Activated CD4-positive, alpha-beta T cell treated with anti-CD3 and anti-CD28 coated beads, Interleukin-2, amount 10 ng/mL, durations not matched to agents 7 days and 5 days (primary cell): ENCODE measurements around the gene EMP1. TPM values are rescaled to one million over a fixed set of nuclear protein-coding genes. Genes with fewer than 3 reads are reported as not detected.

Experiments used
- CTCF ChIA-PET: fragments of 350-600 bp; sonication (Branson Sonifier 250); formaldehyde crosslinking; loops from one replicate; lab custom pipeline; 2021; ENCODE audit warnings: antibody characterized with exemption; lab: Charles Lee
- POLR2A ChIA-PET: fragments of 350-600 bp; sonication (Branson Sonifier 250); formaldehyde crosslinking; loops from one replicate; lab custom pipeline; 2021; ENCODE audit warnings: antibody characterized with exemption; lab: Charles Lee
- DNase-seq: peaks from one replicate; pipeline ENCODE4 v3.0.0-alpha.2; 2020
- H3K27ac Mint-ChIP-seq: one replicate; pipeline ENCODE4 v1.8.0; 2021; ENCODE audit warnings: mild to moderate bottlenecking, moderate library complexity, mixed read lengths
- H3K27me3 Mint-ChIP-seq: one replicate; pipeline ENCODE4 v1.8.0; 2021; ENCODE audit warnings: mixed read lengths
- H3K36me3 Mint-ChIP-seq: one replicate; pipeline ENCODE4 v1.8.0; 2021; ENCODE audit warnings: low read depth, mixed read lengths
- H3K4me1 Mint-ChIP-seq: one replicate; pipeline ENCODE4 v1.8.0; 2021; ENCODE audit warnings: mixed read lengths
- H3K4me3 Mint-ChIP-seq: one replicate; pipeline ENCODE4 v1.8.0; 2021; ENCODE audit warnings: mild to moderate bottlenecking, moderate library complexity, mixed read lengths
- H3K9me3 Mint-ChIP-seq: one replicate; pipeline ENCODE4 v1.8.0; 2021; ENCODE audit warnings: mixed read lengths
- total RNA-seq, 2 experiments: library from RNA; stranded (reverse); gene quantifications; one replicate each; pipeline ENCODE4 v1.2.3, GENCODE V29; 2021

EMP1 gene, protein sequence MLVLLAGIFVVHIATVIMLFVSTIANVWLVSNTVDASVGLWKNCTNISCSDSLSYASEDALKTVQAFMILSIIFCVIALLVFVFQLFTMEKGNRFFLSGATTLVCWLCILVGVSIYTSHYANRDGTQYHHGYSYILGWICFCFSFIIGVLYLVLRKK
- 10 to 100 TPM; 35.0 to 36.1 TPM for total RNA-seq

GRCh38 chr12:13196130-13196921 lies at the start of gene EMP1:
Gene EMP1 (plus strand): TSS chr12:13196726. CDS start chr12:13211511, 14,785 bp downstream.
- POLR2A ChIA-PET = interaction anchor here (0.6 kb wide), 1 partner anchor 1006 kb away, joined by 3 read pairs; no protein-coding TSS in a partner anchor
- H3K9me3 Mint-ChIP-seq = no peaks in the 10 kb centered on the region

DNA sequence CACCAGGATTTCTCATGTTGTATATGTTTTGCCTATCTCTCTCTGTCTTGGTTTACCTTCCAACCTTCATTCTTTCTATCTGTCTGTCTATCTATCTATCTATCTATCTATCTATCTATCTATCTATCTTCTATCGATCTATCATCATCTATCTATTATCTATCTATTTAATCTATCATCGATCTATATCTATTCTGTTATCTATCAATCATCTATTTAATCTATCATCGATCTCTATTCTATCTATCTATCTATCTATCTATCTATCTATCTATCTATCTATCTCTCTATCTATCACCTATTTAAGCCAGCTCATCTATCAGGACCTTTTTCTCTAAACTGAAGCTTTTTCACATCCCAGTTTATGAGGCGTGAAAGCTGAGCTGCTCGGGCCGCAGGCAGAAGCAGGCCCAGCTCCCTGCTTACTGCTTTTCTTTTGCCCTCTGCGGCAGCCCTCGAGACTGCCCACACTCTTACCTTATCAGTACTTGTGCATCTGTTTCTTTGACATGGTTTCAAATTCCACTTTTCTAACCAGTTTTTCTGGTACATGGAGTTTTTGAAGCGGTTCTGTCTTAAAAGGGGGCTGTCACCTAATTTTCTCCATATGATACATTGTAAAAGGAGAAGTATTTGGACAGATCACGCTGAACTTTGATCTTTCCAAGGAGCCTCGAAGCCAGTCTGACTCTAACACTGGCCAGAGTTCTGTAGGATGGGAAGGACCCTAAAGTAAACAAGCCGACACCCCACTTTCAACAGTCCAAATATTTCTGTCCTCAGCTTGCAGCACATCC lies 48.6 kb upstream of the EMP1 start:
- Mint-ChIP-seq H3K4me1 (peaks cover 24% of the 10 kb centered on the region), H3K4me3 (no peak overlapping the region), H3K9me3 (peaks cover 2% of the 10 kb centered on the region), H3K27me3 (peaks cover 16% of the 10 kb centered on the region), H3K36me3 (no peaks in the 10 kb centered on the region), H3K27ac (no peak overlapping the region)
- no peak for DNase-seq
- ChIA-PET CTCF (interaction anchor here (1.1 kb wide), 1 partner anchor 45 kb away, joined by 3 read pairs; no protein-coding TSS in a partner anchor), POLR2A (no interaction called here)

More at GRCh38 chr12:13196130-13196921, at the start of gene EMP1:
- CTCF ChIA-PET = interaction anchor here (0.6 to 1.8 kb wide), 7 partner anchors 8 to 1143 kb away, joined by 3 to 11 read pairs (median 5); no protein-coding TSS in a partner anchor
- Mint-ChIP-seq H3K4me1 (peaks cover 55% of the 10 kb centered on the region), H3K27me3 (peaks cover 18% of the 10 kb centered on the region), H3K27ac (peak within 1 kb of the TSS; percentile 87), H3K36me3 (peaks cover 3% of the 10 kb centered on the region), H3K4me3 (peak within 1 kb of the TSS; percentile 72)
- peak; percentile 85 for DNase-seq

GRCh38 chr12:13148485-13148847 lies 48.1 kb upstream of the EMP1 start:
- no peak for DNase-seq
- POLR2A ChIA-PET = no interaction called here
- H3K4me1 Mint-ChIP-seq = peaks cover 23% of the 10 kb centered on the region
- H3K4me3 Mint-ChIP-seq = no peak overlapping the region
- H3K9me3 Mint-ChIP-seq = peaks cover 2% of the 10 kb centered on the region
- H3K27ac Mint-ChIP-seq = no peak overlapping the region
- peaks cover 17% of the 10 kb centered on the region for H3K27me3 Mint-ChIP-seq
- no peaks in the 10 kb centered on the region for H3K36me3 Mint-ChIP-seq
- CTCF ChIA-PET = interaction anchor here (1.1 to 1.2 kb wide), 3 partner anchors 13 to 46 kb away, joined by 3 read pairs; no protein-coding TSS in a partner anchor

DNA sequence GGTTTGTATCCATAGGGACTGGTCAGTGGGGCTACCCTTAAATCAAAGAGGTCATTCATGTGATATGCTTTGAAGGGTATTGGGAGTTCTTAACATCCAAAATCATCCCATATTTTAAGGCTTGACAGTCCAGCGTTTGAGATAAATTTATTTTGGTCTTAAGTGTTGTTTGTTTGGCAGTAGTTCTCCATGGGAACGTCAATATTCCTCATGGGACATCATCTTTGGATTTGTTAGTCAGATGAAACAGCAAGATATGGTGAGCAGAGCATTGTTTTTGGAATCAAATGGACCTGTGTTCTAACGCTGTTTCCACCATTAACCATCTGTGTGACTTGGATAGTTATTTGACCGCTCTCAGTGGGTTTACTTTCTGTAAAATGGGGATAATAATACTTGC lies 47.1 kb upstream of the EMP1 start:
- peaks cover 2% of the 10 kb centered on the region for H3K9me3 Mint-ChIP-seq
- peaks cover 20% of the 10 kb centered on the region for H3K4me1 Mint-ChIP-seq
- H3K4me3 Mint-ChIP-seq = no peak overlapping the region
- POLR2A ChIA-PET = no interaction called here
- H3K36me3 Mint-ChIP-seq = no peaks in the 10 kb centered on the region
- no peak for DNase-seq
- CTCF ChIA-PET = interaction anchor here (1.2 kb wide), 2 partner anchors 14 to 16 kb away, joined by 3 read pairs; no protein-coding TSS in a partner anchor
- peaks cover 20% of the 10 kb centered on the region for H3K27me3 Mint-ChIP-seq
- H3K27ac Mint-ChIP-seq = no peak overlapping the region

- Mint-ChIP-seq H3K27ac (no peak overlapping the region), H3K9me3 (peaks cover 2% of the 10 kb centered on the region), H3K4me1 (peaks cover 11% of the 10 kb centered on the region), H3K36me3 (no peaks in the 10 kb centered on the region), H3K27me3 (peaks cover 26% of the 10 kb centered on the region), H3K4me3 (no peak overlapping the region)
- CTCF ChIA-PET = interaction anchor here (1.4 kb wide), 1 partner anchor 60 kb away, joined by 4 read pairs; no protein-coding TSS in a partner anchor
- no peak for DNase-seq
- POLR2A ChIA-PET = no interaction called here
These were observed 44.2 kb upstream of the EMP1 start for GRCh38 chr12:13152281-13152680.

- Mint-ChIP-seq H3K4me1 (peaks cover 11% of the 10 kb centered on the region), H3K27ac (no peak overlapping the region), H3K36me3 (no peaks in the 10 kb centered on the region), H3K27me3 (peaks cover 29% of the 10 kb centered on the region), H3K9me3 (peaks cover 2% of the 10 kb centered on the region), H3K4me3 (no peak overlapping the region)
- CTCF ChIA-PET = interaction anchor here (1.4 kb wide), 1 partner anchor 59 kb away, joined by 4 read pairs; no protein-coding TSS in a partner anchor
- POLR2A ChIA-PET = no interaction called here
- DNase-seq = no peak
These were observed 43.8 kb upstream of the EMP1 start for GRCh38 chr12:13152756-13153155.

- Mint-ChIP-seq H3K4me1 (peaks cover 11% of the 10 kb centered on the region), H3K27me3 (peaks cover 32% of the 10 kb centered on the region), H3K9me3 (peaks cover 2% of the 10 kb centered on the region), H3K27ac (no peak overlapping the region), H3K36me3 (no peaks in the 10 kb centered on the region), H3K4me3 (no peak overlapping the region)
- DNase-seq = no peak
- ChIA-PET CTCF (interaction anchor here (1.4 to 1.8 kb wide), 2 partner anchors 8 to 59 kb away, joined by 4 read pairs; no protein-coding TSS in a partner anchor), POLR2A (no interaction called here)
These were observed 43.3 kb upstream of the EMP1 start for GRCh38 chr12:13153180-13153579.

DNA sequence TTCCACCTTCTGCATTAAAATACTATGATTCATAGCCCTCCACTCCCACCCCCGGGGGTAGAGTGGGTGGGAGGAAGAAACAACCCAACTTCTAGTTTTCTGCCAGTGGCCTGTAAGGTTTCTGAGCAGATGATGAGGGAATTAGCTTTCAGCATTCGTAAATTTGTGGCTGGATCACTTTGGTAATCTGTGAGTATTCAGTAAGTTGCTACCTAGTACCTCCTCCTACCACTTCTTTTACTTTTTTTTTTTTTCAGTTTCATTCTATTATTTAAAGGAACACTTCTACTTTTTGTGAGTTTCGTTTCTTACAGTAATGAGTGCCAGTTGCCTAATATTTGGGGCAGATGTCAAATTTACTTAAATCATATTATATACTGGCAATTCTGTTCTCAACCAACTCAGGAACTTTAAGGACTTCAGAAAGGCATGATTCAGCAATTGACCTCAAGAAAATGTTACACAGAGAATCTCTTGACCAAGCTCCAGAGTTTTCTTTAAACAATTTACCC lies 42.4 kb upstream of the EMP1 start:
- H3K9me3 Mint-ChIP-seq = peaks cover 2% of the 10 kb centered on the region
- H3K27ac Mint-ChIP-seq = no peak overlapping the region
- H3K4me3 Mint-ChIP-seq = no peak overlapping the region
- no peaks in the 10 kb centered on the region for H3K36me3 Mint-ChIP-seq
- CTCF ChIA-PET = interaction anchor here (1.8 kb wide), 1 partner anchor 9 kb away, joined by 4 read pairs; no protein-coding TSS in a partner anchor
- no peak for DNase-seq
- H3K27me3 Mint-ChIP-seq = peaks cover 27% of the 10 kb centered on the region
- POLR2A ChIA-PET = no interaction called here
- H3K4me1 Mint-ChIP-seq = peaks cover 11% of the 10 kb centered on the region

DNA sequence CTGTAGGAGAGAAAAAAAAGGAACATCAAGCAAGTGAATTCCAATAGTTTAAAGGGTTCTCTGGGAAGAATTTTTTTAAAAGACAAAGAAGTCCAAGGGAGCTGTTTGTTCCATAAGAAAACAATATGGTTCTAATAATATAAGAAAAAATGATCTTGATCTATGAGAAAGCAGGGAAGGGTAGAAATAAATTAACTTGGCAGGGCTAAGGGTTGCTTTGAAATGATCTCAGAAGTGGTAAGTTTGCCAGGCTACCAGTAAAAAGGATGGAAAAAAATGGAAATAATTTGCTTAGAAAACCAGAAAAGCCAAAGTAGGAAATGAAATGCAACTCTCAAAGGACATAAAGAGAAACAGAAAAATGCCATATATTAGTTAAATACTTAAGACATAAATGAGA lies 41.7 kb upstream of the EMP1 start:
- ChIA-PET POLR2A (no interaction called here), CTCF (interaction anchor here (1.8 kb wide), 1 partner anchor 10 kb away, joined by 4 read pairs; no protein-coding TSS in a partner anchor)
- Mint-ChIP-seq H3K4me1 (peaks cover 11% of the 10 kb centered on the region), H3K27ac (no peak overlapping the region), H3K27me3 (peaks cover 27% of the 10 kb centered on the region), H3K4me3 (no peak overlapping the region), H3K9me3 (peaks cover 2% of the 10 kb centered on the region), H3K36me3 (no peaks in the 10 kb centered on the region)
- DNase-seq = no peak

- no peak overlapping the region for H3K27ac Mint-ChIP-seq
- H3K9me3 Mint-ChIP-seq = peaks cover under 1% of the 10 kb centered on the region
- CTCF ChIA-PET = interaction anchor here (1.1 kb wide), 2 partner anchors 30 to 98 kb away, joined by 3 read pairs; no protein-coding TSS in a partner anchor
- peaks cover 24% of the 10 kb centered on the region for H3K27me3 Mint-ChIP-seq
- no peak for DNase-seq
- no peaks in the 10 kb centered on the region for H3K36me3 Mint-ChIP-seq
- peaks cover 10% of the 10 kb centered on the region for H3K4me1 Mint-ChIP-seq
- no peak overlapping the region for H3K4me3 Mint-ChIP-seq
- POLR2A ChIA-PET = no interaction called here
These were observed 40.2 kb upstream of the EMP1 start for GRCh38 chr12:13156277-13156676.

GRCh38 chr12:13161172-13161571 lies 35.4 kb upstream of the EMP1 start:
- H3K27ac Mint-ChIP-seq = no peak overlapping the region
- peaks cover 21% of the 10 kb centered on the region for H3K4me1 Mint-ChIP-seq
- ChIA-PET CTCF (interaction anchor here (0.7 kb wide), 1 partner anchor 13 kb away, joined by 3 read pairs; no protein-coding TSS in a partner anchor), POLR2A (no interaction called here)
- H3K27me3 Mint-ChIP-seq = peaks cover 10% of the 10 kb centered on the region
- no peaks in the 10 kb centered on the region for H3K36me3 Mint-ChIP-seq
- H3K9me3 Mint-ChIP-seq = peaks cover 3% of the 10 kb centered on the region
- no peak for DNase-seq
- no peak overlapping the region for H3K4me3 Mint-ChIP-seq

- CTCF ChIA-PET = interaction anchor here (1.2 kb wide), 1 partner anchor 18 kb away, joined by 3 read pairs; no protein-coding TSS in a partner anchor
- POLR2A ChIA-PET = no interaction called here
- Mint-ChIP-seq H3K36me3 (no peaks in the 10 kb centered on the region), H3K27me3 (peaks cover under 1% of the 10 kb centered on the region), H3K4me1 (peaks cover 25% of the 10 kb centered on the region), H3K9me3 (peaks cover 8% of the 10 kb centered on the region), H3K27ac (no peak overlapping the region), H3K4me3 (no peak overlapping the region)
- no peak for DNase-seq
These were observed 33.6 kb upstream of the EMP1 start for GRCh38 chr12:13162904-13163303.
